GM06990 (cell line): ENCODE data around the gene BAIAP2.
A peak's percentile ranks its signal among the peaks of the same experiment; 100 is the strongest.

Experiments used
- DNase-seq: peaks from one replicate; pipeline ENCODE4 v3.0.0-alpha.2; 2011; ENCODE audit not compliant: insufficient read length; ENCODE audit errors: extremely low read depth
- H3K27me3 ChIP-seq: replicated peaks from 2 replicates; pipeline ENCODE4 v1.6.0; 2011; ENCODE audit warnings: low read length; ENCODE audit not compliant: control insufficient read depth, insufficient read depth
- H3K36me3 ChIP-seq: 2 replicates; pipeline ENCODE4 v1.5.1; 2011; ENCODE audit warnings: low read length; ENCODE audit not compliant: control insufficient read depth, insufficient read depth
- H3K4me3 ChIP-seq: replicated peaks from 2 replicates; pipeline ENCODE4 v1.5.1; 2011; ENCODE audit warnings: low read depth, mild to moderate bottlenecking, control low read depth, low read length
- CTCF ChIP-seq: IDR thresholded peaks from 2 replicates; pipeline ENCODE4 v1.5.1; 2011; ENCODE audit warnings: low read length, control low read depth, mild to moderate bottlenecking, inconsistent platforms; ENCODE audit not compliant: insufficient read depth, poor library complexity, severe bottlenecking

BAIAP2 gene

GRCh38 chr17:81032641-81033480, 2.1 kb upstream of the BAIAP2 start:
- no peak overlapping the region for H3K4me3 ChIP-seq
- DNase-seq = no peak
- H3K27me3 ChIP-seq = peaks cover 1% of the 10 kb centered on the region; the same call in 1 of the 2 replicates

GRCh38 chr17:81033535-81034167, 1.3 kb upstream of the BAIAP2 start:
- no peak for DNase-seq
- Histone ChIP-seq H3K4me3 (no peak overlapping the region; the same call in 1 of the 2 replicates), H3K27me3 (peaks cover 1% of the 10 kb centered on the region; the same call in 1 of the 2 replicates), H3K36me3 (no peaks in the 10 kb centered on the region)
- no peak for TF ChIP-seq CTCF

More at GRCh38 chr17:81032641-81033480, 2.1 kb upstream of the BAIAP2 start:
- TF ChIP-seq CTCF = no peak
- no peaks in the 10 kb centered on the region for H3K36me3 ChIP-seq

GRCh38 chr17:81034168-81034777, 678 bp upstream of the BAIAP2 start:
- Histone ChIP-seq H3K27me3 (peaks cover 1% of the 10 kb centered on the region; the same call in 1 of the 2 replicates), H3K4me3 (peak overlapping the region; percentile 37), H3K36me3 (no peaks in the 10 kb centered on the region)
- no peak for DNase-seq
- no peak for TF ChIP-seq CTCF

- TF ChIP-seq CTCF = no peak
- H3K27me3 ChIP-seq = peaks cover 1% of the 10 kb centered on the region; the same call in 1 of the 2 replicates
- no peak overlapping the region for H3K4me3 ChIP-seq
- no peaks in the 10 kb centered on the region for H3K36me3 ChIP-seq
- no peak for DNase-seq
Measured at GRCh38 chr17:81035521-81036196, 708 bp downstream of the BAIAP2 start.

- Histone ChIP-seq H3K4me3 (no peak overlapping the region), H3K36me3 (no peaks in the 10 kb centered on the region), H3K27me3 (peaks cover 1% of the 10 kb centered on the region; the same call in 1 of the 2 replicates)
- DNase-seq = no peak
- no peak for TF ChIP-seq CTCF
Measured at GRCh38 chr17:81036197-81036941, 1.4 kb downstream of the BAIAP2 start.
